COLO668 (cell line): ENCODE data around the gene STYXL1.
"Not testable (repeated sequence)": the region's sequence is repeated elsewhere in the genome, so short reads cannot be mapped to it uniquely, and the experiment has no call there.

ENCODE experiments used
- DNase-seq: peaks from one replicate; lab custom pipeline; 2025; ENCODE audit not compliant: unreplicated experiment; lab: John Stamatoyannopoulos, UW

Gene STYXL1

GRCh38 chr7:76040126-76040525 lies 7.7 kb downstream of the STYXL1 start:
- no peak for DNase-seq

DNA sequence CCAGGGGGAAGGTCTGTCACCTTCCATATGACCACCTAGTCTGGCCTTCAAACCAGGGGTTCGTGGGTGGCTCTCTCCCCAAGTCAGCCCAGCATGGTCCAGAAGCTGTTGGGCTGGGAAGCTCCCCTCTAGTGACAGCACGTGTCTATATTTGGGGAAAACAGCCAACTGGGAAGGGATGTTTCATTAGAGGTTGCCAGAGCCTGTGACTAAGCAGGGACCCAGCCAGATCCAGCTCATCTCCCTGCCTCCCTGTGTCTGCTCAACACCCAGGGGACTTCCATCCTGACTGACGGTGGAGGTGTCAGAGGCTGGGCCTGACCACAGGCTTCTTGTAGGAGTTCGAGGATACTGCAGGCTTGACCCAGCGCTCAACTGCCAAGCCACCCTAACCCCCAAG lies 10.5 kb downstream of the STYXL1 start:
- no peak for DNase-seq

DNA sequence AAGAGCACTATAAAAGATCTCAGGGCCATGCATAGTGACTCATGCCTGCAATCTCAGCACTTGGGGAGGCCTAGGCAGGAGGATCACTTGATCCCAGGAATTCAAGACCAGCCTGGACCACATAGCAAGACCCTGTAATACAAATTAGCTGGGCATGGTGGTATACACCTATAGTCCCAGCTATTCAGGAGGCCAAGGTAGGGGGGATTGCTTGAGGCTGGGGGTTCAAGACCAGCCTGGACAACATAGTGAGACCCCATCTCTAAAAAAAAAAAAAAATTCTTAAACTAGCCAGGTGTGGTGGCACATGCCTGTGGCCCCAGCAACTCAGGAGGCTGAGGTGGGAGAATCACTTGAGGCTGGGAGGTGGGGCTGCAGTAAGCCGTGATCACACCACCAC lies 15.8 kb downstream of the STYXL1 start:
- DNase-seq: no peak

GRCh38 chr7:76029682-76030081 lies 18.1 kb downstream of the STYXL1 start:
- peak; percentile 71 for DNase-seq

DNA sequence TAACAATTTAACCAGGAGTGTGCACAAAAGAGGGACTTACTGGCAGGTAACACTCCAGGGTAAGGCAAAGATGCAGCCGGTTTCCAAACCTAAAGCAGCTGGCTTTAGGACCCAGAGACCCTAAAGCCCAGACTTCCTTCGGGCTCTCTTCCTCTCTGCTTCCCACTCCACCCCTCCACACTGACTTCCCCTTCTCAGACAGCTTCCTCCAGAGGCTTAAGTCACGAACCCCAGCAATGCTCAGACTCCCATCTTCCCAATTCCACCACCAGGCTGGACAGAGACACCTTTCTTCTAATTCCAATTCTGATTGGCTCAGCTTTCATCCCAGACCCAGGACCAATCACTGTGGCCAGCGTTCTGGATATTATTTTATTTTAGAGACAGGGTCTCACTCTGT lies 24.8 kb downstream of the STYXL1 start:
- DNase-seq: no peak

- no peak for DNase-seq
These were observed 25.6 kb downstream of the STYXL1 start for GRCh38 chr7:76022026-76022780.

GRCh38 chr7:76020031-76020714 lies 27.6 kb downstream of the STYXL1 start:
- peak; percentile 71 for DNase-seq

GRCh38 chr7:76018520-76018919 lies 29.3 kb downstream of the STYXL1 start:
- not testable (repeated sequence) for DNase-seq

- no peak for DNase-seq
These were observed 31.4 kb downstream of the STYXL1 start for GRCh38 chr7:76016191-76016947.

- no peak for DNase-seq
These were observed 36.3 kb downstream of the STYXL1 start for GRCh38 chr7:76011442-76011861.

DNA sequence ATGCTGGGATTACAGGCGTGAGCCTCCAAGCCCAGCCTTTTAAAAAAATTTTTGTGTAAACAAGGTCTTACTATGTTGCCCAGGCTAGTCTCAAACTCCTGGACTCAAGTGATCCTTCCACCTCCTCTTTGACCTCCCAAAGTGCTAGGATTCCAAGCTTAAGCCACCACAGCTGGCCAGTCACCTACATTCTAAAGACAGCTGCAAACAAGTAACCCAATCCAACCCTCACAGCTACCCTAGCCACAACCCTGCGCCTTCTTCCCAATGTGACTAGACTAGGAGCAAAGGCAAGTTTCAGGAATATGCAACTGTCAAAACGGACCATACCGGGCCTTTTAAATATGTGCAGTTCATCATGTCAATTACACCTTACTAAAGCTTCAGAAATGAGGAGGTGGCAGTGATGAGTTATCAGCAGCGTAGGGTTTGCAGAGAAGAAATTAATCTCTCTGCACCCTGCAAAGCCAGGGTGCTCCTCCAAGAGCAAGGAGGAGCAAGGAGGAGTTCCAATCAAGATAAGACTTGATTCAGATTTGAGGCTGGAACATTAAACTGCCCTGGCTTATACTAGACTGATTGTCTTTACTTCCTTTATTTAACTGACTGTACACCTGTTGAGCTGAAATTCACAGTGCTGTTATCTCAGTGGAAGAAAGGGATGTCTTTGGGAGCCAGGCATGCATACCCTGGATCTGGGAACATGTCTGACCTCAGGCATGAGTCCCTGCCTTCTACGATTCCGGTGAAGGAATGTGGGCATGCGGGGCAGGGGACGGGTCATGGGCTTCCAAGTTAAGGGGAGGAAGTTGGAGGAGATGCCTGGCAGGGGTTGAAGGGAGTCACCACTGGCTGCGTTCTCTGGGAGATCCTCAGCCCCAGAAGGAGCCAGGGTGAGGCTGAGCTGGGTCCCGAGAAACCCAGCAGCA lies 37.9 kb downstream of the STYXL1 start:
- no peak for DNase-seq

DNA sequence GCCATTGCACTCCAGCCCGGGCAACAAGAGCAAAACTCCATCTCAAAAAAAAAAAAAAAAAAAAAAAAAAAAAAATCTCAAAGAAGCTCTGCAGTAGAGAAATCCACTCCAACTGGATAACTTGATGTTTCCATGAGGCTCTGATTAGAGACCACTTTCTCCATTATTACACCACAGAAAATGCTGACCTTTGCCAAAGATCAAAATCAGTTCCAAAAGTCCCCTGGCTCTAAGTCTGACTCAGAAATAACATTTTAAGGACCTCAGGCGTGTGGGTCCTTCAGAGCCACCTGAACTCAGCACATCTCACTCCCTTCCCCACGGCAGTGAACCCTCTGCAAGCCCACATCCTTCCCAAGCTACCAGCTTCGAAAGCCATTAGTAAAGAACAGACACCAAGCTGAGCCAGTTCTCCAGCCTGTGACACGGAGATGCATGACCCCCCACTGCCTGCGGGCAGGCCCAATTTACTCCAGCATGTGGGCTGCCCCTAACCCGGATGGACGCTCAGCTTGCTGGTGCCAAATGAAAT lies 39.6 kb downstream of the STYXL1 start:
- no peak for DNase-seq

GRCh38 chr7:76005004-76005403 lies 42.8 kb downstream of the STYXL1 start:
- not testable (repeated sequence) for DNase-seq

- no peak for DNase-seq
These were observed 44.4 kb downstream of the STYXL1 start for GRCh38 chr7:76003351-76003750.

- DNase-seq: no peak
These were observed 45.0 kb downstream of the STYXL1 start for GRCh38 chr7:76002822-76003221.

GRCh38 chr7:76002139-76002538 lies 45.7 kb downstream of the STYXL1 start:
- DNase-seq: no peak

- no peak for DNase-seq
These were observed 47.2 kb downstream of the STYXL1 start for GRCh38 chr7:76000566-76000965.

GRCh38 chr7:75998038-75998437 lies 49.8 kb downstream of the STYXL1 start:
- no peak for DNase-seq

- no peak for DNase-seq
These were observed 51.3 kb downstream of the STYXL1 start for GRCh38 chr7:75996476-75996875.

DNA sequence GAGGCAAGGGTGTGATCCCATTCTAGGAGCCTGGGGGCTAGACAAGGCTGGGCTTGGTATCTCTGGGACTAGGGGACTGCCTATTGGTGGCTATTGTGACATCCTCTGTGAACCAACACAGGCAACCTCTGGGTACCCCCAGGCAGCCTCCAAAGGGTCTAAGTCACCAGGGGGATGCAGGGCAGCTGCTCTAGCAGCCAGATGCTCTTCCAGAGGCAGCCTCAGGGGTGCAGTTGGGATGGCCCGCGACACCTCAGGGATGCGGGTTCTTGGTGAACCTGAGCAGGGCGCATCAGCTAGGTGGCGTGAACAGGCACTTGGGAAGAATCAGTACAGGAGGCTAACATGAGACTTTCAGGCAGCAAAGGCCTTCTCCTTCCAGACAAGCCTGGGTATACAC lies 51.8 kb downstream of the STYXL1 start:
- no peak for DNase-seq
